HG02642 (cell line): ENCODE data around the gene MOK.
"Not testable (repeated sequence)": the region's sequence is repeated elsewhere in the genome, so short reads cannot be mapped to it uniquely, and the experiment has no call there.

ENCODE experiments used
- ATAC-seq: cut with Tn5 transposase; IDR thresholded peaks from one replicate; pipeline ENCODE4 v1.9.1; 2021; ENCODE audit warnings: mild to moderate bottlenecking; ENCODE audit not compliant: unreplicated experiment, poor library complexity

MOK gene

GRCh38 chr14:102321456-102322422, 16.8 kb upstream of the MOK start:
- no peak for ATAC-seq

- ATAC-seq, result no peak
Observed at GRCh38 chr14:102320671-102321455, 15.9 kb upstream of the MOK start.

- ATAC-seq, result peak; percentile 24
Observed at GRCh38 chr14:102320033-102320660, 15.2 kb upstream of the MOK start.

GRCh38 chr14:102319351-102320032, 14.5 kb upstream of the MOK start, which contains the start of gene ZNF839:
Gene ZNF839 (plus strand): TSS chr14:102319746. CDS start chr14:102319766, 20 bp downstream.
- ATAC-seq, result peak; percentile 61

- no peak for ATAC-seq
Observed at GRCh38 chr14:102318781-102319276, 13.9 kb upstream of the MOK start.

GRCh38 chr14:102317564-102318248, 12.7 kb upstream of the MOK start:
- ATAC-seq, result no peak

- ATAC-seq, result peak; percentile 72
Observed at GRCh38 chr14:102316743-102317563, 12.0 kb upstream of the MOK start.

- no peak for ATAC-seq
Observed at GRCh38 chr14:102316338-102316742, 11.4 kb upstream of the MOK start.

- no peak for ATAC-seq
Observed at GRCh38 chr14:102315121-102315520, 10.2 kb upstream of the MOK start.

- ATAC-seq, result peak; percentile 66
Observed at GRCh38 chr14:102314242-102315011, 9.5 kb upstream of the MOK start.

GRCh38 chr14:102303664-102304063, 1.3 kb downstream of the MOK start:
- no peak for ATAC-seq

- ATAC-seq, result not testable (repeated sequence)
Observed at GRCh38 chr14:102298303-102299070, 6.5 kb downstream of the MOK start.

GRCh38 chr14:102297436-102298170, 7.4 kb downstream of the MOK start:
- ATAC-seq, result no peak

GRCh38 chr14:102295270-102295669, 9.7 kb downstream of the MOK start:
- no peak for ATAC-seq

- ATAC-seq, result no peak
Observed at GRCh38 chr14:102293781-102294180, 11.2 kb downstream of the MOK start.

- no peak for ATAC-seq
Observed at GRCh38 chr14:102292441-102292840, 12.5 kb downstream of the MOK start.
